Putamen (tissue), 1 donor: ENCODE results near the gene ATP2A2.

Experiments
- DNase-seq: peaks from one replicate; pipeline ENCODE4 v3.0.0-alpha.2; 2016; ENCODE audit warnings: low spot score

ATP2A2 gene

GRCh38 chr12:110370732-110371231, 89.7 kb downstream of the ATP2A2 start:
- DNase-seq = no peak

- DNase-seq = no peak
Observed at GRCh38 chr12:110371408-110372055, 90.5 kb downstream of the ATP2A2 start.

GRCh38 chr12:110372056-110372425, 91.0 kb downstream of the ATP2A2 start:
- no peak for DNase-seq

GRCh38 chr12:110373025-110373424, 92.0 kb downstream of the ATP2A2 start:
- no peak for DNase-seq

GRCh38 chr12:110373425-110373824, 92.4 kb downstream of the ATP2A2 start:
- no peak for DNase-seq

DNA sequence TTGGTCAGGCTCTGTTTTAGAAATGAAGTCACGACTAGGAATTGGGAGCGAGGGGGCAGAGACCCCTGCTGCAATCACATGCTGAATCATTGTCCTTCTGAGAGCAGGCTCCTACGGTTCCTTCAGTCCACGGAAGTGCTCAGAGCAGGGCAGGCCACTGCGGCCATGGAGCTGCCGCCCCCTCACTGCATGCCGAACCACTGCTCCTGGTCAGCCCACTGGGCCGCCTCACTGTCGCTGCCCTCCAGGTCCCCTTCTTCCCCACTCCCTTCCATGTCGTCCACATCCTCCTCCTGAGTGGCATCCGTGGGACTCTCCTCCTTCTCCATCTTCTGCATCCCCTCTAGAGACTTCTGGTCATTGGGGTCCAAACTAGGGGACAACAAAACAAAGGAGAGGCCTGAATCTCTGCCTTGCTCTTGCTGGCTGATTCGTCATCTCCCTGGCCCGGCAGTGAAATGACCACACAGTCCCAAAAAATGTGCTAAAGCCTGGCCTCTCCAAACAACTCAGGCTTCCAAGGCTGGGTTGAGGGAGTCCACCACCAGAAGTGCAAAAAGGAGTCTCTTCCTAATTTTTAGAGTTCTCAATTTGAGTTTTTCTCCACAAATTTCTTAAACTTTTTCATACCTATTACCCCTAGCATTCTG, 93.0 kb downstream of the ATP2A2 start:
- DNase-seq = no peak

- peak; percentile 48 for DNase-seq
Observed at GRCh38 chr12:110378131-110378790, 97.2 kb downstream of the ATP2A2 start.

DNA sequence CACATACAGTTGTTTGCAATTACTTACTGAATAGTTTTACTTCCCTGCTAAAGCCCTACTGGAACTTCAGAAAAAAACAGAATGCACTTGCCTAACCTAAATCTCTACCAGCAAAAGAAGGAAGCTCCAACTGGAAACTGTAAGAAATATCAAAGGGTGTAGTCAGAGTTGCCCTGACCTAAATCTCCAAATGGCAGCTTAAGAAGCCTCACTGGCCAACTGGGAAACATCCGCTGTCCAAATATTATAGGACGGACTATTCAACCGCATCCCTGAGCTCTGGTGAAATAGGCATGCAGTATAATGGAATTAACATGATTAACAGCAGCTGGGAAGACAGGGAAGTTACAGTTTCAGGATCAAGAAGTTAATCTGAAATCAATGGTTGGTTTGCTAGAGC, 98.2 kb downstream of the ATP2A2 start:
- no peak for DNase-seq

DNA sequence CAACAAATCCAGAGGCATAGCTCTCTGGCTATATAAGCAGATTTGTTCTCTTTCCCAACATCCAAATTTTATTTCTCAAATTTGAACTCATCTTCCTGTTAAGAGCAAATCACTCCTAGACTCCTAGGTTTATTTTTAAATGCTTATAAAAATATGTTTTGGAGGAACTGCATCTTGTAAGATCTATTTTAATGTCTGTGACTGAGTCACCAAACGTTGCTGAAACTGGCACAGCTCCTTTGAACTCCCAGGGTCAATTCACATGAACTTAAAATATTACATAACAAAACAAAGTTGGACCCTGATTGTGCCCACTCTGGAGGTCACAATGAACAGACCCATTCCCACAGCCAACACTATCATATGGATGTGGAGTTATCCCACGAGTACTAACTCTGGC, 98.6 kb downstream of the ATP2A2 start:
- DNase-seq = no peak

GRCh38 chr12:110382683-110383082, 101.6 kb downstream of the ATP2A2 start:
- DNase-seq = no peak
